Keratinocyte (primary cell): ENCODE measurements around the gene GLYAT. TPM values are rescaled to one million over a fixed set of nuclear protein-coding genes. Genes with fewer than 3 reads are reported as not detected.

ENCODE experiments used
- DNase-seq: peaks from one replicate; pipeline ENCODE4 v3.0.0-alpha.2; 2011; ENCODE audit warnings: low read depth, missing footprints, low spot score
- FAIRE-seq: peaks from 2 replicates; lab custom pipeline; 2011; peaks lifted over from hg19 to GRCh38; lab: Jason Lieb, UNC
- H2AFZ ChIP-seq: 2 replicates; pipeline ENCODE4 v1.6.0; 2012; ENCODE audit warnings: low read length, control low read depth, inconsistent platforms; ENCODE audit not compliant: control insufficient read depth
- H3K27ac ChIP-seq: 2 replicates; pipeline ENCODE4 v1.5.1; 2011; ENCODE audit warnings: low read length; ENCODE audit not compliant: control insufficient read depth, insufficient read depth
- H3K27me3 ChIP-seq: 3 replicates; pipeline ENCODE4 v1.6.0; 2011; ENCODE audit warnings: low read length; ENCODE audit not compliant: control insufficient read depth, insufficient read depth; ENCODE audit errors: extremely low read depth
- H3K36me3 ChIP-seq, 2 experiments: 2 replicates in 1 of 2; 3 replicates in 1 of 2; pipeline ENCODE4 v1.5.1; 2011; ENCODE audit warnings: low read length in 2 of 2, mild to moderate bottlenecking in 1 of 2; ENCODE audit not compliant: control insufficient read depth in 2 of 2, insufficient read depth in 2 of 2; ENCODE audit errors: extremely low read depth in 1 of 2
- H3K4me1 ChIP-seq: 3 replicates; pipeline ENCODE4 v1.5.1; 2011; ENCODE audit warnings: low read length; ENCODE audit not compliant: control insufficient read depth, insufficient read depth; ENCODE audit errors: extremely low read depth
- H3K4me2 ChIP-seq: 3 replicates; pipeline ENCODE4 v1.6.0; 2011; ENCODE audit warnings: low read depth, low read length; ENCODE audit not compliant: control insufficient read depth, insufficient read depth; ENCODE audit errors: extremely low read depth
- H3K4me3 ChIP-seq, 3 experiments: fragments of 200-600 bp in 1 of 3; sonication (generic) in 1 of 3; 2 replicates in 2 of 3; 3 replicates in 1 of 3; pipeline ENCODE4 v1.5.1; 2011 to 2016; ENCODE audit warnings: low read length in 3 of 3, mild to moderate bottlenecking in 3 of 3, control low read depth in 2 of 3, inconsistent platforms in 1 of 3, low read depth in 1 of 3, mixed read lengths in 1 of 3, mixed run types in 1 of 3, moderate library complexity in 1 of 3; ENCODE audit not compliant: control insufficient read depth in 2 of 3, insufficient read depth in 2 of 3; ENCODE audit errors: extremely low read depth in 1 of 3
- H3K79me2 ChIP-seq: 2 replicates; pipeline ENCODE4 v1.6.0; 2012; ENCODE audit warnings: low read length; ENCODE audit not compliant: control insufficient read depth, insufficient read depth
- H3K9ac ChIP-seq: 3 replicates; pipeline ENCODE4 v1.6.0; 2011; ENCODE audit warnings: low read length; ENCODE audit not compliant: control insufficient read depth, insufficient read depth; ENCODE audit errors: extremely low read depth
- H3K9me1 ChIP-seq: 3 replicates; pipeline ENCODE4 v1.6.0; 2011; ENCODE audit warnings: low read length; ENCODE audit not compliant: control insufficient read depth, insufficient read depth; ENCODE audit errors: extremely low read depth
- H3K9me3 ChIP-seq: 2 replicates; pipeline ENCODE4 v1.5.1; 2012; ENCODE audit warnings: low read depth, low read length; ENCODE audit not compliant: control insufficient read depth
- H4K20me1 ChIP-seq: 3 replicates; pipeline ENCODE4 v1.6.0; 2011; ENCODE audit warnings: low read length; ENCODE audit not compliant: control insufficient read depth, insufficient read depth; ENCODE audit errors: extremely low read depth
- CTCF ChIP-seq, 3 experiments: IDR thresholded peaks in 1 of 3; conservative IDR thresholded peaks in 1 of 3; optimal IDR thresholded peaks in 1 of 3; 2 replicates in 2 of 3; 3 replicates in 1 of 3; pipeline versions ENCODE3 to v1.5.1; 2011; ENCODE audit warnings: low read length in 3 of 3, mild to moderate bottlenecking in 3 of 3, moderate library complexity in 2 of 3, control low read depth in 1 of 3, inconsistent platforms in 1 of 3; ENCODE audit not compliant: insufficient read depth in 2 of 3; ENCODE audit errors: extremely low read depth in 1 of 3
- EZH2 ChIP-seq: IDR thresholded peaks from one replicate; pipeline ENCODE4 v1.6.1; 2012; ENCODE audit warnings: inconsistent platforms, mild to moderate bottlenecking, low read length, moderate library complexity
- dilution Hi-C: fragments of 300-500 bp; cut with MboI; formaldehyde crosslinking; loops from one replicate; pipeline ENCODE4 v1.7.0; 2020; ENCODE audit warnings: low sequenced_read_pairs; ENCODE audit not compliant: extremely low pct_ligation_motif_present
- polyA plus RNA-seq, 5 experiments: library from polyadenylated mRNA; depleted of rRNA in 3 of 5; stranded (reverse) in 3 of 5; stranded (forward) in 1 of 5; unstranded in 1 of 5; fragments of >200 nt; gene quantifications; 1 replicate in 1 of 5; 2 replicates in 3 of 5; 3 replicates in 1 of 5; pipeline versions ENCODE4 v1.2.1 to v1.2.3, GENCODE V29; 2011 to 2012; ENCODE audit warnings: missing spikeins in 2 of 5, low read depth in 1 of 5, low replicate concordance in 1 of 5

Gene GLYAT
- polyA plus RNA-seq, 1 donor (not counting 4 experiments of a cell fraction or from before 2014, with no cell fraction given): 0.10 TPM

GRCh38 chr11:58768137-58768536, 36.4 kb upstream of the GLYAT start:
- no peak overlapping the region for H3K4me3 ChIP-seq
- no peak overlapping the region for H3K9ac ChIP-seq
- no peaks in the 10 kb centered on the region for H3K79me2 ChIP-seq
- no peak overlapping the region for H3K27ac ChIP-seq
- peaks cover 17% of the 10 kb centered on the region for H3K4me1 ChIP-seq
- TF ChIP-seq CTCF (optimal IDR thresholded peaks at IDR 0.05 in 1 of 3, IDR thresholded peaks at IDR 0.05 in 1 of 3, conservative IDR thresholded peaks at IDR 0.05 in 1 of 3; ENCODE audit: extremely low read depth in 1 of 3, insufficient read depth in 2 of 3, low read length in 3 of 3) (no peak), EZH2 (no peak)
- H3K27me3 ChIP-seq: no peaks in the 10 kb centered on the region
- DNase-seq (no peak), FAIRE-seq (no peak)
- H3K9me3 ChIP-seq: no peaks in the 10 kb centered on the region
- H3K36me3 ChIP-seq: no peaks in the 10 kb centered on the region
- no peak overlapping the region for H3K4me2 ChIP-seq
- H2AFZ ChIP-seq: no peak overlapping the region
- dilution Hi-C loops: no loop called here
- no peaks in the 10 kb centered on the region for H4K20me1 ChIP-seq
- H3K9me1 ChIP-seq: no peaks in the 10 kb centered on the region

GRCh38 chr11:58765078-58765477, 33.3 kb upstream of the GLYAT start:
- no peak for TF ChIP-seq EZH2
- TF ChIP-seq CTCF (optimal IDR thresholded peaks at IDR 0.05 in 1 of 3, IDR thresholded peaks at IDR 0.05 in 1 of 3, conservative IDR thresholded peaks at IDR 0.05 in 1 of 3; ENCODE audit: extremely low read depth in 1 of 3, insufficient read depth in 2 of 3, low read length in 3 of 3): no peak
- Histone ChIP-seq H3K9me3 (no peaks in the 10 kb centered on the region), H3K4me2 (no peak overlapping the region), H3K79me2 (no peaks in the 10 kb centered on the region), H3K9ac (no peak overlapping the region), H2AFZ (no peak overlapping the region), H3K9me1 (no peaks in the 10 kb centered on the region), H3K4me3 (no peak overlapping the region), H3K27ac (no peak overlapping the region), H3K4me1 (peaks cover 1% of the 10 kb centered on the region), H4K20me1 (no peaks in the 10 kb centered on the region), H3K27me3 (no peaks in the 10 kb centered on the region), H3K36me3 (no peaks in the 10 kb centered on the region)
- FAIRE-seq (no peak), DNase-seq (no peak)
- dilution Hi-C loops: no loop called here
